ENCODE results near the gene INHBB. TPM values are rescaled to one million over a fixed set of nuclear protein-coding genes. Genes with fewer than 3 reads are reported as not detected.

Gene INHBB
- total RNA-seq, 4 donors from 2014 or later, result 21.4 to 69.1 (median 62.1) TPM

DNA sequence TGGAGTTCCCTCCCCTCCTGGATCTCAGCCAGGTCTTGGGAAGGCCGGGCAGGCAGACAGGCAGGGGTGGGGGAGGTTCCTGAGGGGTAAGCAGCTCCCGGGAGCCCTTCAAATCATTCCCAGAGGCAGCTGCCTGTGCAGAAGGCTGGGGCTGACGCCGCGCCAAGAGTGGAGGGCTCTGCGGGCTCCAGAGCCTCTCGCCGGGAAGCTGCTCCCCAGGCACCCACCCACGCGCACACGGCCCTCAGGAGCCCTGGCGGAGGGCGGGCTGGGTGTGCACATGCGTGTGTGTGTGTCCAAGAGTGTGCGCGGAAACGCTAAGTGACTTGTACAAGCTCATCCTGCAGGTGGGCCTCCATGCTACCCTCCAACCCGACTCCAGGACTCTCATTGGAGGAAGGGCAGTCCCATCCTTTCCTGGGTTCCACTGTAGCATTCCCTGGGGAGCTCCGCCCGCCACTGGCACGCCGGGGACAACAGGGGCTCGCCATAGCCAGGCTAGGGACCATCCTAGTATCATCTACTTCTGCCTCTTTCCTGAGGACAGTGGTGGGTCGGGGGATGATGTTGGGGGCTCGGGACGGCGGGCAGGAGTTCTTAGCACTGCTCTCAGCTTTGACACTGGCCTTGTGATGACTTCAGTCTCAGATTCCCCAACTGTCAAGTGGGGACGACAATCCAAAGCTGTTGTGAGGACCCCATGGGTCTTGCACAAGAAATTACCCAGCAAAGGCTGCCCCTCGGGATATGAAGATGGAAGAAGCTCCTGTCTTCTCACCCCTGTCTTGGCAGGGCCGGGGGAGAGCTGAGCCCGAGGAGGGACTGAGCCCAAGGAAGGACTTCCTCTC lies 50.3 kb downstream of the INHBB start:
- TF ChIP-seq, protein P1, sequence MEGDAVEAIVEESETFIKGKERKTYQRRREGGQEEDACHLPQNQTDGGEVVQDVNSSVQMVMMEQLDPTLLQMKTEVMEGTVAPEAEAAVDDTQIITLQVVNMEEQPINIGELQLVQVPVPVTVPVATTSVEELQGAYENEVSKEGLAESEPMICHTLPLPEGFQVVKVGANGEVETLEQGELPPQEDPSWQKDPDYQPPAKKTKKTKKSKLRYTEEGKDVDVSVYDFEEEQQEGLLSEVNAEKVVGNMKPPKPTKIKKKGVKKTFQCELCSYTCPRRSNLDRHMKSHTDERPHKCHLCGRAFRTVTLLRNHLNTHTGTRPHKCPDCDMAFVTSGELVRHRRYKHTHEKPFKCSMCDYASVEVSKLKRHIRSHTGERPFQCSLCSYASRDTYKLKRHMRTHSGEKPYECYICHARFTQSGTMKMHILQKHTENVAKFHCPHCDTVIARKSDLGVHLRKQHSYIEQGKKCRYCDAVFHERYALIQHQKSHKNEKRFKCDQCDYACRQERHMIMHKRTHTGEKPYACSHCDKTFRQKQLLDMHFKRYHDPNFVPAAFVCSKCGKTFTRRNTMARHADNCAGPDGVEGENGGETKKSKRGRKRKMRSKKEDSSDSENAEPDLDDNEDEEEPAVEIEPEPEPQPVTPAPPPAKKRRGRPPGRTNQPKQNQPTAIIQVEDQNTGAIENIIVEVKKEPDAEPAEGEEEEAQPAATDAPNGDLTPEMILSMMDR (IDR thresholded peaks at IDR 0.05; ENCODE audit: low read depth), result no peak

DNA sequence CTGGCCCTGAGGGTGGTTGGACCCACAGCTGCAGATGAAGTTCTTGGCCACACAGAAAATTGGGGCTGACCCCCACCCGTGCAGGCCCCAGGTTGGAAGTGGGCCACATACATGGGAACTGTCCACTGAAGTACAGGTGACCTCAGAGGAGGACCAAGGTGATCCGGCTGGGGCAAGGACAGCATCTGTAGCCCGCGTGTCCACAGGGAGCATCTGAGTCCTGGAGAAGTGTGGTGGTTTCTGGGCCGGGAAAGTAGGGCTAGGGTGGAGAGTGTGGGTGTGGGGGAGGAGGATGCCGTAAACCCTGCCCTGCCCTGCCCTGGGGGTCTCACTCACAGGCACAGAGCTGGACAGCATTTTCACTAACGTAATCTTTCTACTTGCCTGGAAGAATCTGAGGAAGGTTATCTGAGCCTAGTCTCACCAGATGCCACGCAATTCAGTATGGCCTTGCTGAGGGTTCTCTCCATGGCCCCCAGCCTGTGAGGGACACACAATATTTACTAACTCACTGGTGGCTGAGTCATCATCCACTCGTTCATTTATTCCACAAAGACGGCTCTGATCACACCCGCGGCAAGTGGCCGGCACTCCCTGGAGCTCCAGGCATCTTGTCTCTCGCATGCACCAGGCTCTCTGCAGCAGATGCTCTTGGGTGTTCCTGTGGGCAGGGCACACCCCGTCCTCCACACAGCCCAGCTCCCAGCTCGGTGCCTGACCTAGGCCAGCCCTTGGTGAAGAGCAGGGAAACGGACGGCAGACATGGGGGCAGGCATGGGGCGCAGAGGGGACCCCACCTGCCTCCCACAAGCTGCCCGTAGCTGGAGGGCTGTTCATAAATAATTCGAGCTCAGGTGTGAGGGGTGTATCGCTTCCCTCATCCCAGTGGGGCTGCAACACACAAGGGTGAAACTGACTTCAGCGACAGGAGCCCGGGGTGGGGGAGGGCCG lies 51.2 kb downstream of the INHBB start:
- TF ChIP-seq, protein P1 (IDR thresholded peaks at IDR 0.05; ENCODE audit: low read depth), result no peak

DNA sequence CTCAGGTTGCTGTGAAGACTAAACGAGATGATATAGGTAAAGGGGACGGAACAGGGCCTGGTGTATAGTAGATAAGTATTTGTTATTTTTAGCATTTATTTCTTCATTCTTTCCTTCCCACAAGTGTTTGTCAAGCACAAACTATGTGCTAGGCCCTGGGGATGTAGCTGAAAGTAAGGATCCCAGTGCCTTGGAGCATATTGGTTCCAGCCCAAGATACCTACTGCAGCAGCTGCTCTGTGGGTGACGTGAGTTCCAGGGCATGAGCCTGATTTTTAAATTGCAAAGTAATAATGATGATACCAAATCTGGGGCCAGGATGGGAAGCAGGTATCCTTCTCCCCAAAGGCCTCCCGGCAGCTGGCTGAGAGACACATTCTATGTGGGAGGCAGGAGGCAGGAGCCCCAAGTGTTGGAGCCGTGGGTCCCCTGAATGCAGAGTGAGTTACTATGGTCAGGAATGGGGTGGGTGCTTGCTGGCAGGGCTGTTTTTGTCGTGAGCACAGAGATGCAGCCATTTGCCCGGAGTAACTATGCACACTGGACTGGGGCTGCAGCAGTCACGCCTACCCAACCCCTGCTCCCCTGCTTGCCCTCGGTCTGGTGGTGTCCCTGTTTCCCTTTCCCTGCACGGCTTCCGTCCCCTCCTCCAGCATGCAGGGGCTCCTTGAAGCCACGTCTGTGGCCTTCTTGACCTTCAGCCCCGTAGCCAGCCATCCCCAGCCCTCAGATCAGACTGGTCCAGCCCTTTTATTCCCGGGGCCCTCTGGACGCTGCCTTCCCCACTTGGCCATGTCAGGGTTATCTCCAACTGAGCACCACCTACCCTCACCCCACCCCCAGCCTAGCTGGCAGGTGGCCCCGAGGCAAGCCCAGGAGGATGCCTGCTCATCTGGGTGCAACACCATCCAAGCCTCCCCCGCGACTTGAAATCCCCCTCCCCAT lies 52.4 kb downstream of the INHBB start:
- TF ChIP-seq, protein P1 (IDR thresholded peaks at IDR 0.05; ENCODE audit: low read depth), result no peak

DNA sequence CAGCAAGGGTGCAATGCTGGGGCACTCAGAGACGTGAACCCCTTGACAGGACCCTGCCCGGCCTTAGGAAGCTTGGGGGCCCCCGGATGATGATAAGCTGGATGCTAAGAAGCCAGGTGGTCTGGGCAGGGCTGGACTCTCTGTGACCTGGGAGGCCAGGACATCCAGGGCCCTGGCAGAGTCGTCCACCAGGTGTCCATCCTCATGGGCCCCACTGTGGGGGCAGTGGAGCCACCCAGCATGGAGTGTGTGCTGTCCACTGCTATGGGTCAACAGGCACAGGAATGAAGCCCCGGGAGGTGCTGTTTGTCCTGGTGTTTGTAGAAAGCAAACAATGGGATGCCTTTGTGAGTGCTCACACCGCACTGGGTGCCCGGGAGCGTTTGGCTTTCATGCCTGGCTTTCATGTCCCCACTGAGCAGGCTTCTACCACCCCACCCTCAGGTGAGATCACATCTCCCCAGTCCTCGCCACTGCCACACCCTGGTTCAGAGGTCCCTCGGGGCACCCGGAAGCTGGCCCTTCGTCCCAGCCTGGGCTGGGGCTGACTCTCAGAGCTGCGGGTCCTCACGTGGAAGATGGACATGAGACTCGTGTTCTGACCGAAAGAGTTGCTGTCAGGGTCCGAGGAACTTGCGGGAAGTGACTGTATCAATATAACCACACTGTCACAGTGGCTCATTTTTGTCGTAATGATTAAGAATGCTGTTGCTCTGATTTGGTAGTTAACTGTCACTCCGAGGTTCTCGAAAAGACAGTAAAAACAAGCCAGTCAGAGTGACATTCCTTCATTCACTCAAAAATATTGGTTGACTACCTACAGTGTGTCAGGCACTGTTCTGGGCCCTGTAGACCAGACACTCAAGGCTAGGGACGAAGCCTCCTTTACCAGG lies 53.3 kb downstream of the INHBB start:
- TF ChIP-seq, protein P1 (IDR thresholded peaks at IDR 0.05; ENCODE audit: low read depth), result no peak

DNA sequence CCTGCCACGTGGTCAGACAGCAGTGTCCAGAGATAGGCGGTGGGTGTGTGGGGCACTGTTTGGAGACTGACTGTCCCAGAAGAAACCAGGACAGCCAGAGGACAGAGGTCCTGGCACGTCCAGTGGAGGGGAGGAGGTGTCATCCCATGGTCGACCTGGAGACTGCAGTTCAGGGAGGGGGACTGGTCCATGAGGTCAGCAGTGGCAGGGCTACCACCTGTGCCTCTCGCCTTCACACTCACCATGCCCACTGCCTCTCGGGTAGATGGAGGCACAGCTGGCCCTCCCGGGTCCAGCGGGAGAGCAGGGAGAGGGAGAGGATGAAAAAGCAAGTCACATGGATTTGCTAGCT lies 53.9 kb downstream of the INHBB start:
- TF ChIP-seq, protein P1 (IDR thresholded peaks at IDR 0.05; ENCODE audit: low read depth), result no peak

DNA sequence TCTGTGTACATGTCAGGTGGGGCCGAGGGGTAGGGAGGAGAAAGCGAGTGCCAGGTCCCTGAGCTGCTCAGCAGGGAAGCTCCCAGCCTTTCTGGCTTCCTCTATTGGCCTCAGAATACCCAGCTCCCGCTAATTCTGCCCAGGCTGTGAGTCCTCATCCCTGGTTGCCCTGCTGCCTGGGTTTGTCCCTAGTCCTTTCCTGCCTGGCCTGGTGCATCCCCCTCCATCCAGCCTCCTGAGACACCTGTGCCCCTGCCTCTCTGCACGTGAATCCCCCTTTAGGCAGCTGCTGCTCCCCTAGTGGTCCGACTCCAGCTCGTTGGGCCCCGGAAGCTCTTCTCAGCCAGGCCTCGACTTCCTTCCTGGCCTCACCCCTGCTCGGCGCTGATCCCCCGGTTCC lies 54.6 kb downstream of the INHBB start:
- TF ChIP-seq, protein P1 (IDR thresholded peaks at IDR 0.05; ENCODE audit: low read depth), result no peak

Measured in subcutaneous adipose tissue (tissue), 4 donors.